Ramos (cell line): ENCODE measurements around the gene PACSIN2.

Experiments
- in situ Hi-C: fragments of 300-500 bp; cut with MboI; formaldehyde crosslinking; loops from one replicate; pipeline ENCODE4 v1.14.3; 2022; ENCODE audit warnings: low sequenced_read_pairs; ENCODE audit not compliant: unreplicated experiment

PACSIN2 gene

GRCh38 chr22:42844756-42845155 is 170.2 kb downstream of the PACSIN2 start:
- in situ Hi-C loops: no loop called here

GRCh38 chr22:42842658-42843370 is 172.1 kb downstream of the PACSIN2 start:
- in situ Hi-C loops: no loop called here

DNA sequence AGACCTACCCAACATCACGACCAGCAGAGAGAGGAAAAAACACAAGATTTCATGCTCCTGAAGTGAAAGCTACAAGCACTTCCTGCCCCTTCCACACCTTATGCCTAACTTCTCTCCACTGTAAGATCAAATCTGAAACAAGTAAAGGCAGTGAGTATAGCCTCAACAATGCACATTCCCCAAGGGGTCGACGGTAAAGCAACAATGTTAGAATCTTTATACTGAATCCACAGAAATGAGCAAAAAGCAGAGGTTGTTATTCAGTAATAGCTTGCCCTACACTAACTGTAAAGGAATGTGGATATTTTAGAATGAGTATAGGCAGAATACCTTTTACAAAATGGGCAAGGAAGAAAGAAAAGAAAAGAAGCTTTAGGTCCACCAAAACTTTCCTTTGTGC is 173.5 kb downstream of the PACSIN2 start:
- in situ Hi-C loops: no loop called here

DNA sequence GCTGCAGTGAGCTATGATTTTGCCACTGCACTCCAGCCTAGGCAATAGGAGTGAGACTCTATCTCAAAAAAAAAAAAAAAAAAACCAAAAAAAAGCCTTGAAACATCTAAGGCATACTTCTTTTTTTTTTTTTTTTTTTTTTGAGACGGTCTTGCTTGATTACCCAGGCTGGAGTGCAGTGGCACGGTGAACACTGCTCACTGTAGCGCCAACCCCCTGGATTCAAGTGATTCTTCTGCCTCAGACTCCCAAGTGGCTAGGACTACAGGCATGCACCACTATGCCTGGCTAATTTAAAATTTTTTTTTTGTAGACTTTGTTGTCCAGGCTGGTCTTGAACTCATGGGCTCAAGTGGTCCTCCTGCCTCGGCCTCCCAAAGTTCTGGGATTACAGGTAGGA is 177.4 kb downstream of the PACSIN2 start:
- in situ Hi-C loops: no loop called here

DNA sequence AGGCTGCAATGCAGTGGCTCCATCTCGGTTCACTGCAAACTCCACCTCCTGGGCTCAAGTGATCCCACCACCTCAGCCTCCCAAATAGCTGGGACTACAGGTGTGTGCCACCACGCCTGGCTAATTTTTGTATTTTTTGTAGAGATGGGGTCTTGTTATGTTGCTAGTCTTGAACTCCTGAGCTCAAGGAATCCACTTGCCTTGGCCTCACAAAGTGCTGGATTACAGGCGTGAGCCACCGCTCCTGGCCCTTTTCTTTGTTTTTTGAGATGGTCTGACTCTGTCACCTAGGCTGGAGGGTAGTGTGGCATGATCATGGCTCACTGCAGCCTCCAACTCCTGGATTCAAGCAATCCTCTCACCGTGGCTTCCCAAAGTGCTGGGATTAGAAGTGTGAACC is 178.9 kb downstream of the PACSIN2 start:
- in situ Hi-C loops: no loop called here

DNA sequence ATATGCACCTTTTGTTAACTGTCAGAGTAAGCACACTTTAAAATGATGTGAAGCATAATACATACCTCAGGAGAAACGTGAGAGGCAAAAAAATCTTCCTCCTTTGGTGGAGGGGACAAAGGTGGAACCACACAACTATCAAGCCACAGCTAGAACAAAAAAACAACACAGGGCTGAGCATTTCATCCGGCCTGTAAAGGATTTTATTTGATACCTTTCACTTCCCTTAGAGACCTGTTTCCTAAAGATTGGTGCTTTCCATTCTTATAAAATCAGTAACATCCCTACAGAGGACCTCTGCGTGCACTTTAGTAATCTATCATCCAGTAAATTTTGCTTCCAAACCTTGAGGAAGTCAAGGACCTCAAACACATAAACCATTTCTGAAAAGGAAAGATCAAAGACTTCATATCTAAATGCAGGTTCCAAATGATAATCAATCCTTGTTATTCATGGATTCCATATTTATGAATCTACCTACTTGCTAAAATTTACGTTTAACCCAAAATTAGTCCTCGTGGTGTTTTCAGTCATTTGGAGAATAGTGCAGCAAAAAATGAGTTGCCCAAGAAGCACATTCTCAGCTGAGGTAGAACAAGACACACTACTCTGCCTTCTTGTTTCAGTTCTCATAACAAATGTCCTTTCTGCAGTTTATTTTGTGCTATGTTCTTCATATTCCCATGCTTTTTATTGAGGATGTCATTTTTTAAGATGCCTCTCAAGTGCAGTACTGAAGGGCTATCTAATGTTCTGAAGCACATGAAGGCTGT is 180.6 kb downstream of the PACSIN2 start:
- in situ Hi-C loops: no loop called here

- in situ Hi-C loops: no loop called here
Observed at GRCh38 chr22:42833104-42833503, 181.8 kb downstream of the PACSIN2 start.

DNA sequence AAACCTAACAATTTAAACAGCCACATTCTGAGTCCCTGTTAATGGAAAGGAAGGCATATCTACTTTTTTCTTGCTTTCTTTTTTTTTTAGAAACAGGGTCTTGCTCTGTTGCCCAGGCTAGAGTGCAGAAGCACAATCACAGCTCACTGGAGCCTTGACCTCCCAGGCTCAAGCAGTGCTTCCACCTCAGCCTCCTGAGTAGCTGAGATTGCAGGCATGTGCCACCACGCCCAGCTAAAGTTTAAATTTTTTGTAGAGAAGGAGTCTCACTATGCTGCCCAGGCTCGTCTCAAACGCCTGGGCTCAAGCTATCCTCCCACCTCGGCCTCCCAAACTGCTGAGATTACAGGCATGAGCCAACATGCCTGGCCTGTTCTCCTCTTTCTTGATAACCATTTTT is 183.2 kb downstream of the PACSIN2 start:
- in situ Hi-C loops: no loop called here

DNA sequence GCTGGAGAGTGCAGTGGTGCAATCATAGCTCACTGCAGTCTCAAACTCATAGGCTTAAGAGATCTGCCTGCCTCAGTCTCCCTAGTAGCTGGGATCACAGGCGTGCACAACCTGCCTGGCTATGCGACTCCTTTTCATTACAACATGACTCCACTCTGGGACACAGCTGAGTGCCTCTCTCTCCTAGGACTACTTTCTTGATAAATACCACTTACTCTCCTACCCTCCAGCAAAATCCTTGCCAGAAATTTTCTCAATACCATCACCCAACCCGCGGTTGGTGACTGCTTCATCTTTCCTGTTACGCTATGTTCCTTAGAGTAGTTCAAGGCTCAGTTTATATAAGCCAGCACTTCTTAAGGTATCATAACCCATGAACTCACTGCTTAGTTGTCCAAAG is 184.8 kb downstream of the PACSIN2 start:
- in situ Hi-C loops: no loop called here

DNA sequence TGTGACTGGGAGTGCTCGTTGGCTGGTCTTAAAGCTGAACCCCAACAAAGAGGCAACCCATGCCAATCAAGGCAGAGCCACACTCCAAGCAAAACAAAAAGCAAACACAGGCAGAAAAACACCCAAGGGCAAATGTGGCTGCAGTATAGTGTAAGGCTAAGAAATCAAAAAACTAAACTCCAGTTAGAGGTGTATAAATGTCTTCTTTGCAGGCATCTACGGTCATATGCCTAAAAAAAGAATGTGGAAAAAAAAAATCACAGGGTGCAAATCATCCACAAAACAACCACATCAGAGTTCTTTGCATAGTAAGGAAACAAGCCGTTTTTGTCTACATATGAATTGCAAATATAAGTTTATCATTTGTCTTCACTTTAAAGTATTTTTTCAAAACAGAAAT is 185.6 kb downstream of the PACSIN2 start:
- in situ Hi-C loops: no loop called here

GRCh38 chr22:42825796-42826195 is 189.2 kb downstream of the PACSIN2 start:
- in situ Hi-C loops: no loop called here

GRCh38 chr22:42821386-42821785 is 193.6 kb downstream of the PACSIN2 start:
- in situ Hi-C loops: no loop called here

- in situ Hi-C loops: no loop called here
Observed at GRCh38 chr22:42820045-42820763, 194.7 kb downstream of the PACSIN2 start.
